Upper lobe of left lung (tissue), 6 donors: ENCODE measurements around the gene MAN2A1. TPM values are rescaled to one million over a fixed set of nuclear protein-coding genes. Genes with fewer than 3 reads are reported as not detected.

Experiments used
- ATAC-seq, 2 donors: fragments of 200-7000 bp; cut with Tn5 transposase; one replicate each; pipeline ENCODE4 v1.9.1; 2022; ENCODE audit warnings: mild to moderate bottlenecking in 2 of 2, moderate library complexity in 2 of 2; ENCODE audit not compliant: low FRiP score in 2 of 2
- DNase-seq, 2 donors: peaks; one replicate each; pipeline ENCODE4 v3.0.0-alpha.2; 2019 to 2020
- H3K27ac ChIP-seq, 4 donors: fragments of 200-600 bp; sonication (generic); one replicate each; pipeline ENCODE4 v1.5.1; 2016 to 2019
- H3K27me3 ChIP-seq, 4 donors: fragments of 200-600 bp; sonication (generic); one replicate each; pipeline ENCODE4 v1.5.1; 2017 to 2019
- H3K36me3 ChIP-seq, 4 donors: fragments of 200-600 bp; sonication (generic); one replicate each; pipeline ENCODE4 v1.5.1; 2016 to 2019
- H3K4me1 ChIP-seq, 4 donors: fragments of 200-600 bp; sonication (generic); one replicate each; pipeline ENCODE4 v1.5.1; 2018 to 2019
- H3K4me3 ChIP-seq, 4 donors: fragments of 200-600 bp; sonication (generic); one replicate each; pipeline ENCODE4 v1.5.1; 2017 to 2019; ENCODE audit warnings: mild to moderate bottlenecking in 2 of 4, moderate library complexity in 1 of 4
- H3K9me3 ChIP-seq, 4 donors: fragments of 200-600 bp; sonication (generic); one replicate each; pipeline ENCODE4 v1.5.1; 2018 to 2019
- CTCF ChIP-seq, 6 experiments: fragments of 450-650 bp in 4 of 6; fragments of 200-600 bp in 2 of 6; sonication (generic) in 2 of 6; IDR thresholded peaks; one replicate each; pipeline ENCODE4 v1.5.1; 2016 to 2019; ENCODE audit warnings: antibody characterized with exemption in 6 of 6
- EP300 ChIP-seq, 4 donors: sonication (generic); formaldehyde crosslinking; IDR thresholded peaks; one replicate each; pipeline ENCODE4 v1.5.1; 2017; ENCODE audit warnings: antibody characterized with exemption in 4 of 4, control low read depth in 2 of 4
- POLR2A ChIP-seq, 4 donors: fragments of 450-650 bp; IDR thresholded peaks; one replicate each; pipeline ENCODE4 v1.5.1; 2016 to 2017; ENCODE audit warnings: antibody characterized with exemption in 4 of 4, mild to moderate bottlenecking in 2 of 4
- POLR2AphosphoS5 ChIP-seq, 2 donors: sonication (generic); formaldehyde crosslinking; IDR thresholded peaks; one replicate each; pipeline ENCODE4 v1.5.1; 2017; ENCODE audit warnings: antibody characterized with exemption in 2 of 2
- WGBS, 2 donors: methylation state at CpG; one replicate each; pipeline ENCODE4 v1.1.5; 2017 to 2018; 5-methylcytosine and 5-hydroxymethylcytosine counted together
- total RNA-seq, 6 donors: library from RNA; depleted of rRNA in 4 of 6; stranded (reverse); fragments of >200 nt in 4 of 6; gene quantifications; one replicate each; pipeline versions ENCODE4 v1.1.0 to v1.2.1, GENCODE V29; 2016 to 2021
- donor health status: DM: no; HTN: no; CAD: no; lungs with moderate emphysema.
- donor health status: DM: no; HTN: yes; CAD: no; lungs with severe emphysema.

Gene MAN2A1
- total RNA-seq, 6 donors from 2014 or later, result 23.0 to 48.2 (median 40.0) TPM

GRCh38 chr5:109779036-109779735 is 89.5 kb downstream of the MAN2A1 start:
- ATAC-seq (no peak), DNase-seq (no peak)
- H3K36me3 ChIP-seq, result peaks cover 0 to 7% (median 0%) of the 10 kb centered on the region in 4 donors
- peaks cover 0 to 7% (median 3%) of the 10 kb centered on the region in 4 donors for H3K4me1 ChIP-seq
- H3K9me3 ChIP-seq, result no peaks in the 10 kb centered on the region
- H3K4me3 ChIP-seq, result no peak overlapping the region
- WGBS, 2 donors, result 69 to 74% methylated on average over 5 of the region's 5 CpGs
- no peaks in the 10 kb centered on the region for H3K27me3 ChIP-seq
- no peak overlapping the region for H3K27ac ChIP-seq
- no peak for TF ChIP-seq POLR2AphosphoS5 (IDR thresholded peaks at IDR 0.05)
- TF ChIP-seq EP300 (IDR thresholded peaks at IDR 0.05), result no peak
- no peak for TF ChIP-seq CTCF (IDR thresholded peaks at IDR 0.05)

- Histone ChIP-seq H3K27me3 (no peaks in the 10 kb centered on the region), H3K4me3 (no peak overlapping the region), H3K9me3 (no peaks in the 10 kb centered on the region), H3K4me1 (no peaks in the 10 kb centered on the region), H3K27ac (no peak overlapping the region), H3K36me3 (peaks cover 0 to 9% (median 1%) of the 10 kb centered on the region in 4 donors)
- no peak for ATAC-seq
- TF ChIP-seq POLR2AphosphoS5 (IDR thresholded peaks at IDR 0.05) (no peak), POLR2A (IDR thresholded peaks at IDR 0.05) (no peak), EP300 (IDR thresholded peaks at IDR 0.05) (no peak), CTCF (IDR thresholded peaks at IDR 0.05) (no peak)
- 85 to 86% methylated on average over 2 of the region's 2 CpGs for WGBS, 2 donors
- no peak for DNase-seq
Measured at GRCh38 chr5:109784687-109785086, 95.0 kb downstream of the MAN2A1 start.

GRCh38 chr5:109786206-109786855 is 96.6 kb downstream of the MAN2A1 start:
- DNase-seq (no peak), ATAC-seq (no peak)
- WGBS, 2 donors, result 84% methylated on average over 5 of the region's 5 CpGs
- H3K4me3 ChIP-seq, result no peak overlapping the region
- peaks cover 0 to 9% (median 1%) of the 10 kb centered on the region in 4 donors for H3K36me3 ChIP-seq
- no peaks in the 10 kb centered on the region for H3K4me1 ChIP-seq
- no peaks in the 10 kb centered on the region for H3K27me3 ChIP-seq
- TF ChIP-seq CTCF (IDR thresholded peaks at IDR 0.05) (no peak), POLR2AphosphoS5 (IDR thresholded peaks at IDR 0.05) (no peak), POLR2A (IDR thresholded peaks at IDR 0.05) (no peak), EP300 (IDR thresholded peaks at IDR 0.05) (no peak)
- no peaks in the 10 kb centered on the region for H3K9me3 ChIP-seq
- H3K27ac ChIP-seq, result no peak overlapping the region

- Histone ChIP-seq H3K4me1 (no peaks in the 10 kb centered on the region), H3K9me3 (no peaks in the 10 kb centered on the region), H3K36me3 (peaks cover 0 to 13% (median 1%) of the 10 kb centered on the region in 4 donors), H3K4me3 (no peak overlapping the region), H3K27me3 (no peaks in the 10 kb centered on the region), H3K27ac (no peak overlapping the region)
- ATAC-seq (no peak), DNase-seq (no peak)
- TF ChIP-seq POLR2AphosphoS5 (IDR thresholded peaks at IDR 0.05) (no peak), CTCF (IDR thresholded peaks at IDR 0.05) (no peak)
- 81 to 93% methylated on average over 3 of the region's 3 CpGs for WGBS, 2 donors
Measured at GRCh38 chr5:109788596-109788995, 98.9 kb downstream of the MAN2A1 start.
